GM18505 (cell line): ENCODE measurements around the gene BHLHE23.

Experiments used
- ATAC-seq: cut with Tn5 transposase; IDR thresholded peaks from one replicate; pipeline ENCODE4 v1.9.1; 2021; ENCODE audit not compliant: unreplicated experiment
- POLR2A ChIP-seq: IDR thresholded peaks from 4 replicates; pipeline ENCODE4 v1.6.1; 2011; ENCODE audit warnings: borderline replicate concordance; ENCODE audit not compliant: insufficient read depth, insufficient read length; ENCODE audit errors: extremely low read depth

The BHLHE23 gene

GRCh38 chr20:62980380-62980960 is 26.3 kb downstream of the BHLHE23 start:
- no peak for ATAC-seq
- no peak for TF ChIP-seq POLR2A

GRCh38 chr20:62979876-62980373 is 26.8 kb downstream of the BHLHE23 start:
- TF ChIP-seq POLR2A: no peak
- ATAC-seq: no peak

- TF ChIP-seq POLR2A: no peak
- no peak for ATAC-seq
These were observed 27.5 kb downstream of the BHLHE23 start for GRCh38 chr20:62979310-62979709.

GRCh38 chr20:62978561-62978943 is 28.2 kb downstream of the BHLHE23 start:
- ATAC-seq: no peak
- TF ChIP-seq POLR2A: no peak

GRCh38 chr20:62977613-62978560 is 28.9 kb downstream of the BHLHE23 start:
- peak; percentile 64 for TF ChIP-seq POLR2A
- ATAC-seq: peak; percentile 63

- no peak for ATAC-seq
These were observed 29.9 kb downstream of the BHLHE23 start for GRCh38 chr20:62976886-62977285.

GRCh38 chr20:62975812-62976508 is 30.8 kb downstream of the BHLHE23 start:
- ATAC-seq: no peak
- TF ChIP-seq POLR2A: no peak

More at GRCh38 chr20:62976886-62977285, 29.9 kb downstream of the BHLHE23 start:
- TF ChIP-seq POLR2A: no peak

GRCh38 chr20:62975251-62975760 is 31.5 kb downstream of the BHLHE23 start:
- no peak for TF ChIP-seq POLR2A
- ATAC-seq: no peak

- no peak for TF ChIP-seq POLR2A
- ATAC-seq: no peak
These were observed 33.7 kb downstream of the BHLHE23 start for GRCh38 chr20:62972845-62973745.

GRCh38 chr20:62971950-62972844 is 34.6 kb downstream of the BHLHE23 start:
- peak; percentile 77 for ATAC-seq
- no peak for TF ChIP-seq POLR2A

- no peak for TF ChIP-seq POLR2A
- ATAC-seq: no peak
These were observed 35.4 kb downstream of the BHLHE23 start for GRCh38 chr20:62971211-62971949.
